HEK293T (cell line): ENCODE data around the gene SEMA5A.

Experiments used
- CTCF ChIA-PET: fragments of 350-600 bp; formaldehyde crosslinking; extraction: SDS; loops from one replicate; lab custom pipeline; 2021; ENCODE audit warnings: antibody characterized with exemption, inconsistent platforms; lab: Yijun Ruan, JAX
- POLR2A ChIA-PET: fragments of 350-600 bp; formaldehyde crosslinking; extraction: SDS; loops from one replicate; lab custom pipeline; 2020; ENCODE audit warnings: antibody characterized with exemption, inconsistent platforms; lab: Yijun Ruan, JAX
- DNase-seq: peaks from one replicate; pipeline ENCODE4 v3.0.0; 2012; ENCODE audit warnings: mixed read lengths; ENCODE audit errors: extremely low spot score
- ARNT ChIP-seq: fragments of 450-650 bp; IDR thresholded peaks from 2 replicates; pipeline ENCODE4 v1.6.1; 2017; ENCODE audit warnings: mild to moderate bottlenecking
- BHLHE40 ChIP-seq: fragments of 450-650 bp; IDR thresholded peaks from 2 replicates; pipeline ENCODE4 v1.6.1; 2016; ENCODE audit warnings: mild to moderate bottlenecking, moderate library complexity, borderline replicate concordance
- CTBP1 ChIP-seq: fragments of 450-650 bp; IDR thresholded peaks from 2 replicates; pipeline ENCODE4 v1.6.1; 2016; ENCODE audit warnings: borderline replicate concordance
- ELF4 ChIP-seq: fragments of 450-650 bp; IDR thresholded peaks from 2 replicates; pipeline ENCODE4 v1.6.1; 2017; ENCODE audit warnings: antibody characterized with exemption
- FOXA1 ChIP-seq: fragments of 450-650 bp; IDR thresholded peaks from 2 replicates; pipeline ENCODE4 v1.6.1; 2016; ENCODE audit warnings: mild to moderate bottlenecking
- FOXK2 ChIP-seq: fragments of 450-650 bp; IDR thresholded peaks from 2 replicates; pipeline ENCODE4 v1.6.1; 2016; ENCODE audit warnings: mild to moderate bottlenecking
- FOXM1 ChIP-seq: fragments of 450-650 bp; IDR thresholded peaks from 2 replicates; pipeline ENCODE4 v1.6.1; 2017; ENCODE audit warnings: mild to moderate bottlenecking, borderline replicate concordance
- HDGF ChIP-seq: fragments of 450-650 bp; IDR thresholded peaks from 2 replicates; pipeline ENCODE4 v1.6.1; 2017; ENCODE audit warnings: antibody characterized with exemption, borderline replicate concordance
- L3MBTL2 ChIP-seq: fragments of 450-650 bp; conservative IDR thresholded peaks from 2 replicates; pipeline ENCODE4 v1.6.1; 2016; ENCODE audit warnings: mild to moderate bottlenecking
- LEF1 ChIP-seq: fragments of 450-650 bp; IDR thresholded peaks from 2 replicates; pipeline ENCODE4 v1.6.1; 2017; ENCODE audit warnings: mild to moderate bottlenecking, borderline replicate concordance
- NFRKB ChIP-seq: fragments of 450-650 bp; IDR thresholded peaks from 2 replicates; pipeline ENCODE4 v1.6.1; 2016; ENCODE audit warnings: mild to moderate bottlenecking, moderate library complexity
- SP1 ChIP-seq: fragments of 450-650 bp; IDR thresholded peaks from 2 replicates; pipeline ENCODE4 v1.6.1; 2017
- SUZ12 ChIP-seq: fragments of 450-650 bp; IDR thresholded peaks from 2 replicates; pipeline ENCODE4 v1.6.1; 2016; ENCODE audit warnings: mild to moderate bottlenecking
- TARDBP ChIP-seq: fragments of 450-650 bp; IDR thresholded peaks from 2 replicates; pipeline ENCODE4 v1.6.1; 2016
- ZNF384 ChIP-seq: fragments of 450-650 bp; IDR thresholded peaks from 2 replicates; pipeline ENCODE4 v1.6.1; 2016
- TF ChIP-seq, protein P1 (sequence below): fragments of 450-650 bp; IDR thresholded peaks from 2 replicates; pipeline ENCODE4 v1.6.1; 2016

The SEMA5A gene

DNA sequence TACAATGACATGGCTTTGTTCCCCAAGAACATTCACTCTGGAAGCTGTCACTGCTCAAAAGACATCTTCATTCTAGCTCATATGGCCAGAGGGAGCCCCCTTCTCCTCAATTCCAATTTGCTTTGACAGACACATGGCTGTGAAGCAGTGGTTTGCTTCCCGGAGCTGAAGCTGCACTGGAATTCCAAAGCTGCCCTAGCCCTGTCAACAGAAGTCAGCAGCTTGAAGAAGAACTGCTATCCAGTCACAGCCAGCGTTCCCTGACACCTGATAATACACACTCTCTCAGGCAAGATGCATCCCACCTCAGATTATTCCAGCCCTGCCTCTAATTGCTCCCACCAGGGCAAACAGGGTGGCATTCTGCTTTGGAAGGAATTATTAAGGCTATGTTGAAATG lies 93.7 kb downstream of the SEMA5A start:
- TF ChIP-seq LEF1 (no peak), FOXK2 (no peak), NFRKB (no peak)
- no peak for DNase-seq
- ChIA-PET POLR2A (no interaction called here), CTCF (no interaction called here)

DNA sequence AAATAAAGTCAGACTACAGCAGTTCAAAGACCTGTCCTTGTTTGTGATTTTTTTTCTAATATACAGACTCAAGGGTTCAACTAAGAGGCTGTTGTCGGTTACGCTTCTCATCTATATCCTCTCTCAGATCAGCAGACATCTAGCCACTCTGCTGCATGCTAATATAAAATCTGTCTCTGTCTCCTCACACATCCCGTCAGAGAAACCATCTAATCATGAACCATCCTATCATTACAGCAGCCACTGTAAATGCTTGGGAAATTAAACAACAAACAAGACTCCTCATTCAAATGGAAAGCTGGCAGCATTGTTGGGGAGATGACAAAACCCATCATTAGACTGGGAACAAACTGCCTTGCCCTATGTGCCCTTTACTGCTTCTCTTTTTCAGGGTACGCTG lies 94.8 kb downstream of the SEMA5A start:
- TF ChIP-seq CTBP1 (no peak), ARNT (no peak), SUZ12 (no peak), LEF1 (no peak), L3MBTL2 (no peak), FOXA1 (no peak), SP1 (no peak), FOXM1 (no peak), ZNF384 (no peak), HDGF (no peak), BHLHE40 (no peak), ELF4 (no peak), NFRKB (no peak)
- TF ChIP-seq, protein P1, sequence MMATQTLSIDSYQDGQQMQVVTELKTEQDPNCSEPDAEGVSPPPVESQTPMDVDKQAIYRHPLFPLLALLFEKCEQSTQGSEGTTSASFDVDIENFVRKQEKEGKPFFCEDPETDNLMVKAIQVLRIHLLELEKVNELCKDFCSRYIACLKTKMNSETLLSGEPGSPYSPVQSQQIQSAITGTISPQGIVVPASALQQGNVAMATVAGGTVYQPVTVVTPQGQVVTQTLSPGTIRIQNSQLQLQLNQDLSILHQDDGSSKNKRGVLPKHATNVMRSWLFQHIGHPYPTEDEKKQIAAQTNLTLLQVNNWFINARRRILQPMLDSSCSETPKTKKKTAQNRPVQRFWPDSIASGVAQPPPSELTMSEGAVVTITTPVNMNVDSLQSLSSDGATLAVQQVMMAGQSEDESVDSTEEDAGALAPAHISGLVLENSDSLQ: no peak
- ChIA-PET CTCF (no interaction called here), POLR2A (no interaction called here)
- no peak for DNase-seq

DNA sequence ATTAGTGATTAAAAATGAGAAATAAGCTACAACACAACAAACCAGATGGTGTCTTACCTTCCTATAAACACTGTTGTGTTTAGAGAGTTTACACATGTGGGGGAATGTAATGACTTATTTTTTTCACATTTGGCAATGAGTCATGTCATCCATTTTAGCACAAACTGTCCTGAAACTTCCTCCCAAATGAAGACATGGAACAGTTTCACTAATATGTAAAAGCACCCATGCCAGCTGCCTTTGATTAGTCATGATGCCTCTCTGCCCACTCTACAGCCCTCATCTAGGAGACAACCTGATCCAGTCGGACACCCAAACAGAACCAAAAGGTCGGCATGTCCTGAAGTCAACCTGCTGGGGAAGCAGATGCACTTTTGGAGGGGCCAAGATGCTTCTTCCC lies 98.2 kb downstream of the SEMA5A start:
- ChIA-PET POLR2A (no interaction called here), CTCF (no interaction called here)
- TF ChIP-seq FOXM1 (no peak), ARNT (no peak), TARDBP (no peak), NFRKB (no peak), SP1 (no peak), ELF4 (no peak), FOXA1 (no peak), CTBP1 (no peak), BHLHE40 (no peak), L3MBTL2 (no peak), HDGF (no peak), FOXK2 (no peak), ZNF384 (no peak), LEF1 (no peak), SUZ12 (no peak)
- TF ChIP-seq, protein P1: no peak
- no peak for DNase-seq

DNA sequence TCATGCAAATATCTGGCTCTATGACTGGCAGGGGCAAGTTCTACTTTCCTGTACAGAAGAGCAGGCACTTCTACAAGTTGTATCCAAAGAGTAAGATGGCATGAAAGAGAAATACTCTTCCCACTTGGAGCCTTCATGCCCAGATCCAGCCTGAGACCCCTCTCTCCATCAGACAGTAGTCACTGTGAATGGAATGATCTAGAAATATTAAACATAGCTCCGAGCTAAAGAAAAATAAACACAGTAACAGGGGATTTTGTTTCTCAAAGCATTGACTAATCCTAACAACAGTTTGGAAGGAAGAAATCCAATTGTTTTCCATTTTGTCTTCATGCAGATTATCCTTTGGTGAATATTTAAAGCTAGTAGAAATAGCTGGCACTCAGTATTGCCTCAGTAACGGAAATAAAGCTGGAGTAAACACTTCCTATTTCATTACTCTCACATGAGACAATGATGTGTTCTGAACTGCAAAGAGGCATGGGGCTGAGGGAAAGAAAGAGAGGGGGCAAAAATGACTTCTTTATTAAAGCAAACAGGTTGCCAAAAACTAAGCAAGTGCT lies 100.0 kb downstream of the SEMA5A start:
- no peak for DNase-seq
- CTCF ChIA-PET: interaction anchor here (0.6 kb wide), 1 partner anchor 1499 kb away, joined by 3 read pairs; no protein-coding TSS in a partner anchor
- POLR2A ChIA-PET: no interaction called here
- TF ChIP-seq TARDBP: no peak
- no peak for TF ChIP-seq HDGF
- no peak for TF ChIP-seq ELF4
- TF ChIP-seq SUZ12: no peak
- TF ChIP-seq, protein P1: no peak
- TF ChIP-seq FOXK2: no peak
- TF ChIP-seq ARNT: no peak
- no peak for TF ChIP-seq L3MBTL2
- no peak for TF ChIP-seq FOXA1
- no peak for TF ChIP-seq LEF1
- TF ChIP-seq BHLHE40: no peak
- TF ChIP-seq CTBP1: no peak

DNA sequence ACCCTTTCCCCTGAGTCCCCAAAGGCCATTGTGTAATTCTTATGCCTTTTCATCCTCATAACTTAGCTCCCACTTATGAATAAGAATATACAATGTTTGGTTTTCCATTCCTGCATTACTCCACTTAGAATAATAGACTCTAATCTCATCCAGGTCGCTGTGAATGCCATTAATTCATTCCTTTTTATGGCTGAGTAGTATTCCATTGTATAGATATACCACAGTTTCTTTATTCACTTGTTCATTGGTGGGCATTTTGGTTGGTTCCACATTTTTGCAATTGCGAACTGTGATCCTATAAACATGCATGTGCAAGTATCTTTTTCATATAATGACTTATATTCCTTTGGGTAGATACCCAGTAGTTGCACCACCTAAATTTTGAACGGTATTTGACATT lies 101.5 kb downstream of the SEMA5A start:
- ChIA-PET CTCF (no interaction called here), POLR2A (no interaction called here)
- no peak for DNase-seq
- no peak for TF ChIP-seq SP1
- TF ChIP-seq FOXA1: no peak
- TF ChIP-seq FOXM1: no peak
- no peak for TF ChIP-seq BHLHE40
- no peak for TF ChIP-seq NFRKB
- no peak for TF ChIP-seq CTBP1
- no peak for TF ChIP-seq HDGF
- TF ChIP-seq ZNF384: no peak
- TF ChIP-seq ARNT: no peak
- no peak for TF ChIP-seq SUZ12
- TF ChIP-seq, protein P1: no peak
- TF ChIP-seq FOXK2: no peak
- TF ChIP-seq L3MBTL2: no peak
- TF ChIP-seq TARDBP: no peak
- TF ChIP-seq ELF4: no peak
- no peak for TF ChIP-seq LEF1

DNA sequence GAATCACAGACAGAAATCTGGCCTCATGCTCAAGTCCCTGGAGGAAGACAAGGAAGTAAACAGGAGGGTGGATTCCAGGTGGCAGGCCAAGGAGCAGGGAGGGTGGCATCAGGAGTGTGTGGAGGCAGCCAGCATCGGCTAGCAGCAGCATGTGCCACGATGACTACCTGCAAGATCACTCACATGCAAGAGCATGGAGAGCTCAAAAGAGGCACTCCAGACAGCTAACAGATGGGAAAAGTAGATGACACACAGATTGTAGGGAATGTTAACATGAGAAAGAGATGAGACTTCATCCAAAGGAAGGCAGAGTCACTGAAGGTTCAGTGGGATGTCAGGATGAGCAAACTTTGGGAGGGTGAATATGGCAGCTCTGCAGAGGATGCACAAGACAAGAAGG lies 104.3 kb downstream of the SEMA5A start:
- ChIA-PET POLR2A (no interaction called here), CTCF (no interaction called here)
- no peak for TF ChIP-seq ARNT
- no peak for TF ChIP-seq BHLHE40
- TF ChIP-seq CTBP1: no peak
- no peak for TF ChIP-seq LEF1
- TF ChIP-seq HDGF: no peak
- no peak for TF ChIP-seq FOXK2
- TF ChIP-seq TARDBP: no peak
- TF ChIP-seq SUZ12: no peak
- no peak for TF ChIP-seq L3MBTL2
- no peak for TF ChIP-seq SP1
- TF ChIP-seq, protein P1: no peak
- TF ChIP-seq ZNF384: no peak
- DNase-seq: no peak
